BJ (cell line): Measurements from ENCODE around the gene GK2. TPM values are rescaled to one million over a fixed set of nuclear protein-coding genes. Genes with fewer than 3 reads are reported as not detected.

Experiments
- CTCF ChIA-PET: fragments of 350-600 bp; formaldehyde crosslinking; extraction: SDS; loops from one replicate; lab custom pipeline; 2021; ENCODE audit warnings: antibody characterized with exemption, inconsistent platforms; lab: Yijun Ruan, JAX
- POLR2A ChIA-PET: fragments of 300-600 bp; sonication (Branson Sonifier 250); formaldehyde crosslinking; extraction: SDS; loops from one replicate; lab custom pipeline; 2021; ENCODE audit warnings: antibody characterized with exemption; lab: Charles Lee
- DNase-seq: peaks from one replicate; pipeline ENCODE4 v3.0.0-alpha.2; 2011; ENCODE audit warnings: low read depth
- H3K27me3 ChIP-seq: 2 replicates; pipeline ENCODE4 v1.6.0; 2011; ENCODE audit warnings: low read length; ENCODE audit not compliant: control insufficient read depth, insufficient read depth
- H3K36me3 ChIP-seq: 2 replicates; pipeline ENCODE4 v1.5.1; 2011; ENCODE audit warnings: low read length; ENCODE audit not compliant: control insufficient read depth, insufficient read depth
- H3K4me3 ChIP-seq: 2 replicates; pipeline ENCODE4 v1.5.1; 2011; ENCODE audit warnings: low read depth, mild to moderate bottlenecking, control low read depth, low read length
- CTCF ChIP-seq: IDR thresholded peaks from 2 replicates; pipeline ENCODE4 v1.5.1; 2011; ENCODE audit warnings: low read depth, mild to moderate bottlenecking, control low read depth, inconsistent platforms, low read length, moderate library complexity; ENCODE audit not compliant: insufficient read depth
- polyA minus RNA-seq: library from RNA; depleted of rRNA, polyadenylated mRNA; stranded (reverse); fragments of >200 nt; gene quantifications from 2 replicates; pipeline ENCODE4 v1.2.3, GENCODE V29; 2011; rRNA and poly(A)+ RNA removed
- polyA plus RNA-seq: library from polyadenylated mRNA; depleted of rRNA; stranded (reverse); fragments of >200 nt; gene quantifications from 2 replicates; pipeline ENCODE4 v1.2.3, GENCODE V29; 2011; rRNA removed

Gene GK2
- polyA plus RNA-seq (not detected in 2 replicates), polyA minus RNA-seq (not detected in 2 replicates)

- CTCF ChIA-PET: no interaction called here
- no peak for TF ChIP-seq CTCF
- Histone ChIP-seq H3K36me3 (no peaks in the 10 kb centered on the region), H3K27me3 (no peaks in the 10 kb centered on the region), H3K4me3 (no peak within 1 kb of the TSS)
- no peak for DNase-seq
- POLR2A ChIA-PET: no interaction called here
These were observed at the start of gene GK2 for GRCh38 chr4:79408063-79408462. GK2 (minus strand) TSS chr4:79408228; CDS start chr4:79408200, 28 bp downstream.

- DNase-seq: no peak
- TF ChIP-seq CTCF: no peak
- H3K36me3 ChIP-seq: no peaks in the 10 kb centered on the region
These were observed 47.2 kb upstream of the GK2 start for GRCh38 chr4:79455216-79455615.

GRCh38 chr4:79454656-79455055 is 46.6 kb upstream of the GK2 start:
- H3K36me3 ChIP-seq: no peaks in the 10 kb centered on the region
- ChIA-PET CTCF (interaction anchor here (1.1 kb wide), 1 partner anchor 12 kb away, joined by 3 read pairs; no protein-coding TSS in a partner anchor), POLR2A (no interaction called here)
- no peak for TF ChIP-seq CTCF
- DNase-seq: no peak
- H3K4me3 ChIP-seq: no peak overlapping the region
- H3K27me3 ChIP-seq: no peaks in the 10 kb centered on the region

More at GRCh38 chr4:79455216-79455615, 47.2 kb upstream of the GK2 start:
- Histone ChIP-seq H3K27me3 (no peaks in the 10 kb centered on the region), H3K4me3 (no peak overlapping the region)
- CTCF ChIA-PET: interaction anchor here (1.1 kb wide), 1 partner anchor 11 kb away, joined by 3 read pairs; no protein-coding TSS in a partner anchor
- POLR2A ChIA-PET: no interaction called here

- ChIA-PET POLR2A (no interaction called here), CTCF (no interaction called here)
- Histone ChIP-seq H3K36me3 (no peaks in the 10 kb centered on the region), H3K27me3 (no peaks in the 10 kb centered on the region), H3K4me3 (no peak overlapping the region)
- no peak for DNase-seq
- no peak for TF ChIP-seq CTCF
These were observed 42.0 kb upstream of the GK2 start for GRCh38 chr4:79450053-79450452.

- Histone ChIP-seq H3K27me3 (no peaks in the 10 kb centered on the region), H3K36me3 (no peaks in the 10 kb centered on the region), H3K4me3 (no peak overlapping the region)
- DNase-seq: no peak
- POLR2A ChIA-PET: no interaction called here
- TF ChIP-seq CTCF: no peak
- CTCF ChIA-PET: no interaction called here
These were observed 38.1 kb upstream of the GK2 start for GRCh38 chr4:79446145-79446544.
